Thyroid gland (tissue), 4 donors: ENCODE results near the gene UST.

ENCODE experiments used
- CTCF ChIP-seq, 6 experiments: fragments of 200-600 bp in 3 of 6; fragments of 450-650 bp in 3 of 6; sonication (generic) in 3 of 6; IDR thresholded peaks; one replicate each; pipeline ENCODE4 v1.5.1; 2016 to 2019; ENCODE audit warnings: antibody characterized with exemption in 6 of 6, mild to moderate bottlenecking in 2 of 6, inconsistent platforms in 1 of 6, moderate library complexity in 1 of 6
- POLR2A ChIP-seq, 2 donors: fragments of 450-650 bp; IDR thresholded peaks; one replicate each; pipeline ENCODE4 v1.6.1; 2017; ENCODE audit warnings: antibody characterized with exemption in 2 of 2, mild to moderate bottlenecking in 2 of 2, moderate library complexity in 1 of 2

DNA sequence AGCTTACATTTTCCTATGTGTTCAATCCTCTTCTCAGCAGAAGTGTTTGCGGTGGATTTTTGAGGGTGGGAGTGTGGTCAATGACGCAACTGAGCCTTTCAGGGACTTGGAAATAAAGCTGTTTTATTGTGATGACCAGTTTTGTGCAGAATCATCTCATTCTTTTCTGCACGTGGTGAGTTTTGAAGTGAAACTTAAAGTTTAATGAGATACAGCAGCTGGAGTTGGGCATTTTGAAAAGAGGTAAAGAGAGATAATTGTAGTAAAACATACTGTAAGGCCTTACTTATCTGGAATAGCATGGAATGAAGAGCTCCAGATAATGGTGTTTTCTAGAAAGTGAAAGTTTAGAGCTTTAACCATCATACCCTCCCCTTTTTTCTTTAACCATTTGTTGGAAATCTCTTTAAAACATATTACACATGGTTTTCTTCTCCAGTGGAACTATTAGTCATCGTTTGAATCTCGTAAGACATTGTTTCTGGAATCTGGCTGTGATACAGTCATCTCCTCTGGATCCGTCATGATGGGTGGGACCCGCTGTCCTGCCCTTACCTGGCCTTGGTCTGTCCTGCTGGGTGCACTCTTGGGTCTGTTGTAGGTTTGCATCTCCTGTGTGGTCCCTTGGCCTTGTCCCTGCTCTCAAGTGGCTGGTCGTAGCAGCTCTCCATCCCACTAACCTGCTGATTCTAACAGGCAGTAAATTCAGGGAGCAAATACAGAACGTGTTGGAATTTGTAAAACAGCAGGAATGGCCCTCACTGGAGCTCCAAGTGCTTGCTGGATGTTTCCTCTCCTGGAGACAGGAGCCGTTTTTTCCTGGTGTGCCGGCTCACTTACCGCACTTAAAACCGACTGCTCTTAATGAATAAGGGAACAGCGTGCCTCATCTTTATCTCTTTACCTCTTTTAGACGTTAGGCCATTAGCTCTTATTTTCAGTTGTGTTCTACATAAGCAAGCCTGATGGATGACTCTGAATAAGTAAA, 29.8 kb downstream of the UST start:
- no peak for TF ChIP-seq CTCF (IDR thresholded peaks at IDR 0.05)
- TF ChIP-seq POLR2A (IDR thresholded peaks at IDR 0.05): no peak
